GM21723 (cell line): ENCODE results near the gene TOLLIP.
"Not testable (repeated sequence)": the region's sequence is repeated elsewhere in the genome, so short reads cannot be mapped to it uniquely, and the experiment has no call there.

Source experiments
- ATAC-seq: cut with Tn5 transposase; IDR thresholded peaks from one replicate; pipeline ENCODE4 v1.9.1; 2021; ENCODE audit warnings: mild to moderate bottlenecking, moderate library complexity; ENCODE audit not compliant: unreplicated experiment

TOLLIP gene

GRCh38 chr11:1344056-1344635, 34.7 kb upstream of the TOLLIP start:
- no peak for ATAC-seq

GRCh38 chr11:1343391-1344055, 34.1 kb upstream of the TOLLIP start:
- no peak for ATAC-seq

- no peak for ATAC-seq
Observed at GRCh38 chr11:1342946-1343345, 33.5 kb upstream of the TOLLIP start.

- ATAC-seq = no peak
Observed at GRCh38 chr11:1341928-1342524, 32.6 kb upstream of the TOLLIP start.

- ATAC-seq = not testable (repeated sequence)
Observed at GRCh38 chr11:1341226-1341625, 31.8 kb upstream of the TOLLIP start.

GRCh38 chr11:1340111-1340510, 30.7 kb upstream of the TOLLIP start:
- ATAC-seq = no peak

GRCh38 chr11:1339066-1339675, 29.7 kb upstream of the TOLLIP start:
- ATAC-seq = no peak

GRCh38 chr11:1338201-1339065, 29.0 kb upstream of the TOLLIP start:
- no peak for ATAC-seq

GRCh38 chr11:1337647-1338007, 28.2 kb upstream of the TOLLIP start:
- no peak for ATAC-seq

GRCh38 chr11:1336836-1337646, 27.6 kb upstream of the TOLLIP start:
- ATAC-seq = no peak

GRCh38 chr11:1335811-1336761, 26.7 kb upstream of the TOLLIP start:
- no peak for ATAC-seq

- no peak for ATAC-seq
Observed at GRCh38 chr11:1335264-1335810, 25.9 kb upstream of the TOLLIP start.

- no peak for ATAC-seq
Observed at GRCh38 chr11:1333860-1334259, 24.4 kb upstream of the TOLLIP start.

GRCh38 chr11:1333091-1333772, 23.8 kb upstream of the TOLLIP start:
- no peak for ATAC-seq

- no peak for ATAC-seq
Observed at GRCh38 chr11:1330473-1330872, 21.0 kb upstream of the TOLLIP start.

GRCh38 chr11:1327064-1327460, 17.6 kb upstream of the TOLLIP start:
- ATAC-seq = no peak

- no peak for ATAC-seq
Observed at GRCh38 chr11:1326435-1327063, 17.1 kb upstream of the TOLLIP start.

GRCh38 chr11:1323774-1324173, 14.3 kb upstream of the TOLLIP start:
- ATAC-seq = no peak
